ENCODE data around the gene LRP1B. TPM values are rescaled to one million over a fixed set of nuclear protein-coding genes. Genes with fewer than 3 reads are reported as not detected.

Gene LRP1B
- polyA plus RNA-seq, 1 donor from 2014 or later = 12.7 TPM

- Histone ChIP-seq H4K20me1 (ENCODE audit: insufficient read depth) (peaks cover 2% of the 10 kb centered on the region), H3K9ac (ENCODE audit: low read length) (no peak overlapping the region), H3K9me3 (ENCODE audit: low read length) (no peaks in the 10 kb centered on the region), H3K4me2 (ENCODE audit: low read length) (no peak overlapping the region), H3K79me2 (replicated peaks; ENCODE audit: insufficient read depth, low read length) (no peaks in the 10 kb centered on the region), H3K36me3 (ENCODE audit: insufficient read depth, low read length) (no peaks in the 10 kb centered on the region), H3F3A (ENCODE audit: insufficient read depth, low read length, poor library complexity, severe bottlenecking) (no peaks in the 10 kb centered on the region), H2AFZ (ENCODE audit: low read depth, low read length) (no peak overlapping the region), H3K4me3 (ENCODE audit: low read length) (no peak overlapping the region), H3K27ac (ENCODE audit: low read length) (no peak overlapping the region), H3K9me2 (ENCODE audit: insufficient read depth, low read length) (no peaks in the 10 kb centered on the region), H3K27me3 (ENCODE audit: insufficient read depth, low read depth, low read length) (no peaks in the 10 kb centered on the region)
- TF ChIP-seq SMC3 (conservative IDR thresholded peaks at IDR 0.05; ENCODE audit: poor library complexity) (no peak), REST (IDR thresholded peaks at IDR 0.05; ENCODE audit: borderline replicate concordance) (no peak), RAD21 (conservative IDR thresholded peaks at IDR 0.05) (no peak), CTCF (IDR thresholded peaks at IDR 0.05; ENCODE audit: poor library complexity, severe bottlenecking) (no peak), TAF1 (IDR thresholded peaks at IDR 0.05; ENCODE audit: low read depth) (no peak), POLR2AphosphoS5 (IDR thresholded peaks at IDR 0.05) (no peak), MXI1 (conservative IDR thresholded peaks at IDR 0.05; ENCODE audit: poor library complexity, severe bottlenecking) (no peak), EZH2 (IDR thresholded peaks at IDR 0.05; ENCODE audit: borderline replicate concordance, insufficient read depth, low read length, poor library complexity, severe bottlenecking) (no peak), EP300 (conservative IDR thresholded peaks at IDR 0.05; ENCODE audit: poor library complexity, severe bottlenecking) (no peak)
Measured at GRCh38 chr2:140714586-140714985, 1416.2 kb downstream of the LRP1B start.

GRCh38 chr2:140711867-140712266 is 1418.9 kb downstream of the LRP1B start:
- no peaks in the 10 kb centered on the region for H3K79me2 ChIP-seq (replicated peaks; ENCODE audit: insufficient read depth, low read length)
- H2AFZ ChIP-seq (ENCODE audit: low read depth, low read length) = no peak overlapping the region
- no peak overlapping the region for H3K4me3 ChIP-seq (ENCODE audit: low read length)
- H3K36me3 ChIP-seq (ENCODE audit: insufficient read depth, low read length) = no peaks in the 10 kb centered on the region
- H3K27me3 ChIP-seq (ENCODE audit: insufficient read depth, low read depth, low read length) = no peaks in the 10 kb centered on the region
- no peak overlapping the region for H3K27ac ChIP-seq (ENCODE audit: low read length)
- no peak for TF ChIP-seq SMC3 (conservative IDR thresholded peaks at IDR 0.05; ENCODE audit: poor library complexity)
- no peak for TF ChIP-seq CTCF (IDR thresholded peaks at IDR 0.05; ENCODE audit: poor library complexity, severe bottlenecking)
- TF ChIP-seq REST (IDR thresholded peaks at IDR 0.05; ENCODE audit: borderline replicate concordance) = no peak
- TF ChIP-seq TAF1 (IDR thresholded peaks at IDR 0.05; ENCODE audit: low read depth) = no peak
- no peak for TF ChIP-seq RAD21 (conservative IDR thresholded peaks at IDR 0.05)
- no peak for TF ChIP-seq EP300 (conservative IDR thresholded peaks at IDR 0.05; ENCODE audit: poor library complexity, severe bottlenecking)
- no peaks in the 10 kb centered on the region for H3K9me2 ChIP-seq (ENCODE audit: insufficient read depth, low read length)
- H3K9ac ChIP-seq (ENCODE audit: low read length) = no peak overlapping the region
- H4K20me1 ChIP-seq (ENCODE audit: insufficient read depth) = peaks cover 2% of the 10 kb centered on the region
- no peak overlapping the region for H3K4me2 ChIP-seq (ENCODE audit: low read length)
- no peaks in the 10 kb centered on the region for H3F3A ChIP-seq (ENCODE audit: insufficient read depth, low read length, poor library complexity, severe bottlenecking)
- no peaks in the 10 kb centered on the region for H3K9me3 ChIP-seq (ENCODE audit: low read length)

Measured in neural cell (in vitro differentiated cells).